H1 (cell line): Measurements from ENCODE around the gene IL12RB2. TPM values are rescaled to one million over a fixed set of nuclear protein-coding genes. Genes with fewer than 3 reads are reported as not detected.

Experiments used
- CTCF ChIA-PET: fragments of 300-600 bp; sonication (Branson Sonifier 250); formaldehyde crosslinking; loops from one replicate; lab custom pipeline; 2021; ENCODE audit not compliant: partially characterized antibody; lab: Charles Lee
- POLR2A ChIA-PET: fragments of 300-600 bp; sonication (Branson Sonifier 250); formaldehyde crosslinking; loops from one replicate; lab custom pipeline; 2021; ENCODE audit warnings: inconsistent platforms; ENCODE audit not compliant: partially characterized antibody; lab: Charles Lee
- DNase-seq, 2 experiments: peaks; one replicate each; pipeline versions ENCODE4 v3.0.0 to v3.0.0-alpha.2; 2010 to 2022; ENCODE audit warnings: low spot score in 2 of 2, low read depth in 1 of 2, mixed read lengths in 1 of 2
- FAIRE-seq: peaks from 2 replicates; lab custom pipeline; 2011; peaks lifted over from hg19 to GRCh38; lab: Jason Lieb, UNC
- H2AFZ ChIP-seq: 2 replicates; pipeline ENCODE4 v1.8.1; 2012; ENCODE audit warnings: low read length, inconsistent platforms
- H2AK5ac ChIP-seq: 2 replicates; pipeline ENCODE4 v1.6.1; 2013; ENCODE audit warnings: low read depth, low read length
- H2BK120ac ChIP-seq: replicated peaks from 2 replicates; pipeline ENCODE3; 2013; ENCODE audit warnings: low read depth, low read length, inconsistent platforms
- H2BK12ac ChIP-seq: 2 replicates; pipeline ENCODE4 v1.6.1; 2013; ENCODE audit warnings: low read depth, low read length
- H2BK15ac ChIP-seq: 2 replicates; pipeline ENCODE4 v1.6.1; 2013; ENCODE audit warnings: low read length
- H2BK20ac ChIP-seq: 2 replicates; pipeline ENCODE4 v1.6.1; 2013; ENCODE audit warnings: low read length
- H2BK5ac ChIP-seq: 2 replicates; pipeline ENCODE4 v1.6.1; 2013; ENCODE audit warnings: low read depth, low read length
- H3K14ac ChIP-seq: 2 replicates; pipeline ENCODE4 v1.6.1; 2013; ENCODE audit warnings: inconsistent platforms; ENCODE audit not compliant: insufficient read length
- H3K18ac ChIP-seq: 2 replicates; pipeline ENCODE4 v1.6.1; 2013; ENCODE audit warnings: low read length; ENCODE audit errors: extremely low read depth
- H3K23ac ChIP-seq: 2 replicates; pipeline ENCODE4 v1.6.1; 2013; ENCODE audit warnings: inconsistent platforms; ENCODE audit not compliant: insufficient read length
- H3K23me2 ChIP-seq: 2 replicates; pipeline ENCODE4 v1.6.1; 2013; ENCODE audit warnings: low read depth, low read length
- H3K27ac ChIP-seq: 2 replicates; pipeline ENCODE4 v1.6.1; 2011; ENCODE audit warnings: low read depth, low read length, inconsistent platforms
- H3K27me3 ChIP-seq, 4 experiments: replicated peaks in 1 of 4; 1 replicate in 1 of 4; 2 replicates in 3 of 4; pipeline versions ENCODE4 v1.6.1 to v1.8.1; 2011 to 2013; ENCODE audit warnings: low read length in 3 of 4, mild to moderate bottlenecking in 3 of 4, inconsistent platforms in 2 of 4, mixed read lengths in 2 of 4, moderate library complexity in 1 of 4; ENCODE audit not compliant: control insufficient read depth in 3 of 4, insufficient read depth in 3 of 4; ENCODE audit errors: extremely low read depth in 1 of 4
- H3K36me3 ChIP-seq, 4 experiments: 2 replicates each; pipeline versions ENCODE4 v1.6.1 to v1.8.1; 2011 to 2013; ENCODE audit warnings: mild to moderate bottlenecking in 4 of 4, low read length in 3 of 4, moderate library complexity in 2 of 4, control low read depth in 1 of 4, inconsistent platforms in 1 of 4; ENCODE audit not compliant: insufficient read depth in 4 of 4, control insufficient read depth in 2 of 4
- H3K4ac ChIP-seq: replicated peaks from 2 replicates; pipeline ENCODE3; 2013; ENCODE audit warnings: low read length, low read depth, mixed read lengths, inconsistent platforms; ENCODE audit not compliant: insufficient read length
- H3K4me1 ChIP-seq, 4 experiments: replicated peaks in 1 of 4; 1 replicate in 1 of 4; 2 replicates in 3 of 4; pipeline versions ENCODE4 v1.6.1 to v1.8.1; 2011 to 2013; ENCODE audit warnings: low read length in 3 of 4, inconsistent platforms in 2 of 4, mixed read lengths in 1 of 4; ENCODE audit not compliant: insufficient read depth in 4 of 4, control insufficient read depth in 3 of 4
- H3K4me2 ChIP-seq, 2 experiments: 2 replicates each; pipeline versions ENCODE4 v1.6.1 to v1.8.1; 2011 to 2013; ENCODE audit warnings: low read depth in 2 of 2, low read length in 2 of 2, control low read depth in 1 of 2, inconsistent platforms in 1 of 2, mild to moderate bottlenecking in 1 of 2; ENCODE audit not compliant: insufficient read depth in 1 of 2
- H3K4me3 ChIP-seq, 4 experiments: fragments of 200-600, 300-600 bp in 1 of 4; sonication (generic), shearing (Covaris generic), sonication (Bioruptor Twin) in 1 of 4; 2 replicates each; pipeline versions ENCODE4 v1.5.1 to v1.8.1; 2011 to 2016; ENCODE audit warnings: low read length in 4 of 4, low read depth in 3 of 4, control low read depth in 2 of 4, inconsistent platforms in 2 of 4, mild to moderate bottlenecking in 2 of 4, mixed read lengths in 1 of 4, moderate library complexity in 1 of 4; ENCODE audit not compliant: insufficient read depth in 2 of 4; ENCODE audit errors: extremely low read depth in 1 of 4
- H3K56ac ChIP-seq: replicated peaks from 2 replicates; pipeline ENCODE3; 2013; ENCODE audit warnings: low read depth, mild to moderate bottlenecking, mixed read lengths, low read length, inconsistent platforms; ENCODE audit not compliant: insufficient read length
- H3K79me1 ChIP-seq: 2 replicates; pipeline ENCODE4 v1.6.1; 2013; ENCODE audit warnings: low read depth, low read length, control low read depth
- H3K79me2 ChIP-seq, 2 experiments: 2 replicates each; pipeline versions ENCODE4 v1.6.1 to v1.8.1; 2012 to 2013; ENCODE audit warnings: low read length in 2 of 2, mild to moderate bottlenecking in 2 of 2, inconsistent platforms in 1 of 2; ENCODE audit not compliant: insufficient read depth in 2 of 2, control insufficient read depth in 1 of 2
- H3K9ac ChIP-seq, 4 experiments: replicated peaks in 1 of 4; 1 replicate in 1 of 4; 2 replicates in 3 of 4; pipeline versions ENCODE4 v1.6.1 to v1.8.1; 2011 to 2013; ENCODE audit warnings: low read depth in 3 of 4, low read length in 3 of 4, control low read depth in 2 of 4, mild to moderate bottlenecking in 2 of 4, moderate library complexity in 2 of 4, inconsistent platforms in 1 of 4; ENCODE audit errors: extremely low read depth in 1 of 4
- H3K9me3 ChIP-seq, 2 experiments: 2 replicates each; pipeline versions ENCODE4 v1.6.1 to v1.8.1; 2012 to 2013; ENCODE audit warnings: mild to moderate bottlenecking in 2 of 2, moderate library complexity in 2 of 2, control low read depth in 1 of 2, inconsistent platforms in 1 of 2, low read depth in 1 of 2, low read length in 1 of 2, mixed read lengths in 1 of 2; ENCODE audit not compliant: insufficient read depth in 2 of 2
- H4K20me1 ChIP-seq, 2 experiments: replicated peaks in 1 of 2; 2 replicates each; pipeline versions ENCODE3 to v1.8.1; 2011 to 2013; ENCODE audit warnings: inconsistent platforms in 2 of 2, low read length in 2 of 2, mild to moderate bottlenecking in 1 of 2; ENCODE audit not compliant: insufficient read depth in 2 of 2, control insufficient read depth in 1 of 2
- H4K5ac ChIP-seq: 2 replicates; pipeline ENCODE4 v1.6.1; 2013; ENCODE audit warnings: low read length, low read depth, mixed read lengths, inconsistent platforms; ENCODE audit not compliant: insufficient read length
- H4K8ac ChIP-seq: 2 replicates; pipeline ENCODE4 v1.8.0; 2013; ENCODE audit warnings: mild to moderate bottlenecking, moderate library complexity, low read length, inconsistent platforms; ENCODE audit not compliant: insufficient read depth; ENCODE audit errors: extremely low read depth
- H4K91ac ChIP-seq: replicated peaks from 2 replicates; pipeline ENCODE3; 2013; ENCODE audit warnings: low read length, mixed read lengths, inconsistent platforms; ENCODE audit not compliant: insufficient read length
- BRCA1 ChIP-seq: IDR thresholded peaks from 2 replicates; pipeline ENCODE4 v1.6.1; 2012; ENCODE audit warnings: low read depth, low read length, improper control_type of control experiment
- CREB1 ChIP-seq: IDR thresholded peaks from 2 replicates; pipeline ENCODE4 v1.6.1; 2012; ENCODE audit warnings: inconsistent platforms
- EP300 ChIP-seq, 2 experiments: IDR thresholded peaks; 1 replicate in 1 of 2; 2 replicates in 1 of 2; pipeline ENCODE4 v1.6.1; 2011 to 2012; ENCODE audit warnings: low read depth in 2 of 2, low read length in 2 of 2, mild to moderate bottlenecking in 2 of 2, borderline replicate concordance in 1 of 2, inconsistent platforms in 1 of 2, moderate library complexity in 1 of 2
- JUND ChIP-seq: IDR thresholded peaks from 2 replicates; pipeline ENCODE4 v1.6.1; 2011; ENCODE audit warnings: mild to moderate bottlenecking, improper control_type of control experiment, low read length
- MAFK ChIP-seq: IDR thresholded peaks from 2 replicates; pipeline ENCODE4 v1.6.1; 2012; ENCODE audit warnings: low read depth, mild to moderate bottlenecking, improper control_type of control experiment, low read length
- PHF8 ChIP-seq: fragments of 200-600 bp; sonication (generic); conservative IDR thresholded peaks from 2 replicates; pipeline ENCODE4 v1.7.1; 2012; ENCODE audit warnings: low read depth, mild to moderate bottlenecking, inconsistent platforms, low read length, moderate library complexity
- POLR2AphosphoS5 ChIP-seq: IDR thresholded peaks from 2 replicates; pipeline ENCODE4 v1.6.1; 2011; ENCODE audit warnings: low read depth, low read length
- SAP30 ChIP-seq: fragments of 300-600 bp; sonication (generic); IDR thresholded peaks from 2 replicates; pipeline ENCODE4 v1.7.1; 2012; ENCODE audit warnings: low read length, moderate library complexity, mild to moderate bottlenecking, inconsistent platforms; ENCODE audit not compliant: insufficient read depth, insufficient replicate concordance
- TAF1 ChIP-seq: IDR thresholded peaks from 2 replicates; pipeline ENCODE4 v1.6.1; 2011; ENCODE audit warnings: mild to moderate bottlenecking, low read depth, low read length
- TBP ChIP-seq: IDR thresholded peaks from 2 replicates; pipeline ENCODE4 v1.6.1; 2011; ENCODE audit warnings: low read depth, low read length, improper control_type of control experiment
- TCF12 ChIP-seq: IDR thresholded peaks from 2 replicates; pipeline ENCODE4 v1.6.1; 2011; ENCODE audit warnings: low read depth, mild to moderate bottlenecking, low read length
- WGBS, 2 experiments: shearing (Covaris generic) in 1 of 2; methylation state at CpG; one replicate each; pipeline versions ENCODE4 v1.1.6 to v1.1.7; 2013 to 2015; ENCODE audit warnings: low lambda C conversion rate in 2 of 2, mixed read lengths in 2 of 2, inconsistent platforms in 1 of 2, low coverage in 1 of 2, missing lambda C conversion rate in 1 of 2; ENCODE audit not compliant: insufficient replicate concordance in 2 of 2, insufficient coverage in 1 of 2, insufficient read length in 1 of 2; ENCODE audit errors: extremely low coverage in 1 of 2, missing lambda C conversion rate in 1 of 2; 5-methylcytosine and 5-hydroxymethylcytosine counted together
- polyA plus RNA-seq, 7 experiments: library from polyadenylated mRNA; depleted of rRNA in 3 of 7; stranded (reverse) in 5 of 7; unstranded in 2 of 7; fragments of >200 nt in 5 of 7; fragments of 200-250 nt in 2 of 7; gene quantifications; 1 replicate in 5 of 7; 2 replicates in 1 of 7; 4 replicates in 1 of 7; pipeline versions ENCODE4 v1.2.1 to v1.2.3, GENCODE V29; 2011 to 2013; ENCODE audit warnings: missing spikeins in 2 of 7, mixed read lengths in 2 of 7
- total RNA-seq: library from RNA; stranded (reverse); fragmentation: NEBNext Ultra II Directional; extraction: Animal tissue kit (Norgen Biotek cat#: 25700); gene quantifications from 2 replicates; pipeline ENCODE4 v1.2.1, GENCODE V29; 2021

IL12RB2 gene
- total and polyA plus RNA-seq, 2 of the 8 experiments (the other 6 are each of a cell fraction or from before 2014, with no cell fraction given) = 1.4 TPM

DNA sequence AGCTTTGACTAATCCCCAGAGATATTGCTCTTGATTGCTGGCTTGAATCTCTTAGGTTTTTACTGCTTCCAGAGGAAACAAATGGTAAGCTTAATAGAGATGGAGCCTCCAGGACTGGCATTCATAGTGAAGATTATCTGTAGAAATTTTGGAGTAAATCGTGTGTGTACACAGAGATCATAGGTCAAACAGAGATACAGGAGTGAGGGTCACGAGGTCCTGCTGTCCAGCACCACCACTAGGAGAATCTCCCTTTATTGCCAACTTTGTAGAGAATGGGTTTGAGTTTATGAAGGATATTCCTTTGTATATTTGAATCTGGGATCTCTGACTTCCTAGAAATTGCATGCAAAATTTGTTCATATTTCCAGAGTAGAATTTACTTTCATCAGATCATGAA, 130.3 kb downstream of the IL12RB2 start:
- H3K79me1 ChIP-seq = no peaks in the 10 kb centered on the region
- no peak overlapping the region for H2BK120ac ChIP-seq
- H2BK15ac ChIP-seq = no peak overlapping the region
- FAIRE-seq (no peak), DNase-seq (no peak)
- H3K4me1 ChIP-seq = peaks cover 0 to 1% (median 0%) of the 10 kb centered on the region in 4 experiments; a peak in 1 of 7 replicates
- no peak overlapping the region for H3K56ac ChIP-seq
- H3K79me2 ChIP-seq = no peaks in the 10 kb centered on the region
- ChIA-PET POLR2A (interaction anchor here (1.3 to 6.6 kb wide), 2 partner anchors 8 to 15 kb away, joined by 6 to 37 read pairs; partner anchors contain the start of gene SERBP1), CTCF (interaction anchor here (0.9 to 1.8 kb wide), 5 partner anchors 10 to 53 kb away, joined by 3 to 5 read pairs (median 3); no protein-coding TSS in a partner anchor)
- H3K36me3 ChIP-seq = no peaks in the 10 kb centered on the region
- H3K27ac ChIP-seq = no peak overlapping the region
- 86% methylated on average over 2 of the region's 2 CpGs; no CpG with 5 or more reads in 1 of the 2 experiments for WGBS, 2 experiments
- no peak overlapping the region for H4K91ac ChIP-seq
- no peak for TF ChIP-seq TBP
- no peak for TF ChIP-seq JUND
- no peak for TF ChIP-seq TAF1
- TF ChIP-seq PHF8 = no peak
- TF ChIP-seq SAP30 = no peak
- no peak for TF ChIP-seq MAFK
- TF ChIP-seq CREB1 = no peak
- TF ChIP-seq EP300 (IDR thresholded peaks at IDR 0.05; ENCODE audit: borderline replicate concordance in 1 of 2, low read depth in 2 of 2, low read length in 2 of 2) = no peak
- no peak for TF ChIP-seq TCF12
- TF ChIP-seq BRCA1 = no peak
- TF ChIP-seq POLR2AphosphoS5 = no peak
- no peak overlapping the region for H4K8ac ChIP-seq
- H4K5ac ChIP-seq = no peak overlapping the region
- H3K23ac ChIP-seq = no peak overlapping the region
- no peak overlapping the region for H3K9ac ChIP-seq
- H3K4me2 ChIP-seq = no peak overlapping the region
- H2BK20ac ChIP-seq = no peak overlapping the region
- H3K9me3 ChIP-seq = no peaks in the 10 kb centered on the region
- no peak overlapping the region for H3K18ac ChIP-seq
- H4K20me1 ChIP-seq = no peaks in the 10 kb centered on the region
- no peak overlapping the region for H2AK5ac ChIP-seq
- H3K4me3 ChIP-seq = no peak overlapping the region
- H2BK12ac ChIP-seq = no peak overlapping the region
- no peak overlapping the region for H3K4ac ChIP-seq
- no peaks in the 10 kb centered on the region for H3K23me2 ChIP-seq
- H2AFZ ChIP-seq = no peak overlapping the region
- H3K14ac ChIP-seq = no peak overlapping the region
- H3K27me3 ChIP-seq = no peaks in the 10 kb centered on the region
- H2BK5ac ChIP-seq = no peak overlapping the region
